B cell (primary cell): Measurements from ENCODE around the gene CCDC57. TPM values are rescaled to one million over a fixed set of nuclear protein-coding genes. Genes with fewer than 3 reads are reported as not detected.
A peak's percentile ranks its signal among the peaks of the same experiment; 100 is the strongest.

ENCODE experiments used
- ATAC-seq: fragments of 200-7000 bp; cut with Tn5 transposase; one replicate; pipeline ENCODE4 v1.10.0; 2021; ENCODE audit warnings: low read depth, mild to moderate bottlenecking, moderate number of reproducible peaks, moderate library complexity
- CTCF ChIA-PET: fragments of 350-600 bp; sonication (Branson Sonifier 250); formaldehyde crosslinking; loops from one replicate; lab custom pipeline; 2021; ENCODE audit warnings: antibody characterized with exemption, inconsistent platforms; lab: Charles Lee
- POLR2A ChIA-PET: fragments of 350-600 bp; sonication (Branson Sonifier 250); formaldehyde crosslinking; loops from one replicate; lab custom pipeline; 2021; ENCODE audit warnings: antibody characterized with exemption; lab: Charles Lee
- DNase-seq: peaks from one replicate; pipeline ENCODE4 v3.0.0; 2013
- H2AFZ ChIP-seq: 2 replicates; pipeline ENCODE4 v1.6.1; 2012; ENCODE audit warnings: mild to moderate bottlenecking, low read depth, low read length; ENCODE audit not compliant: insufficient read depth, poor library complexity, severe bottlenecking
- H3K27ac ChIP-seq, 2 donors: 1 replicate in 1 of 2; 2 replicates in 1 of 2; pipeline ENCODE4 v1.5.1; 2012 to 2013; ENCODE audit warnings: low read length in 2 of 2, mild to moderate bottlenecking in 2 of 2, moderate library complexity in 1 of 2
- H3K27me3 ChIP-seq, 4 experiments: fragments of 200-600 bp in 1 of 4; sonication (generic) in 1 of 4; replicated peaks in 1 of 4; 1 replicate in 2 of 4; 2 replicates in 2 of 4; pipeline versions ENCODE4 v1.6.1 to v1.7.0; 2013 to 2016; ENCODE audit warnings: low read length in 3 of 4, mild to moderate bottlenecking in 2 of 4, mixed read lengths in 1 of 4, moderate library complexity in 1 of 4; ENCODE audit not compliant: insufficient read depth in 4 of 4, control insufficient read depth in 3 of 4; ENCODE audit errors: control extremely low read depth in 1 of 4
- H3K36me3 ChIP-seq, 2 experiments: replicated peaks in 1 of 2; 1 replicate in 1 of 2; 2 replicates in 1 of 2; pipeline versions ENCODE4 v1.6.1 to v1.7.1; 2013; ENCODE audit warnings: low read length in 1 of 2; ENCODE audit not compliant: insufficient read depth in 2 of 2, control insufficient read depth in 1 of 2; ENCODE audit errors: control extremely low read depth in 1 of 2, extremely low read depth in 1 of 2
- H3K4me1 ChIP-seq, 2 donors: fragments of 200-600 bp in 1 of 2; sonication (generic) in 1 of 2; 1 replicate in 1 of 2; 2 replicates in 1 of 2; pipeline versions ENCODE4 v1.5.1 to v1.6.1; 2013 to 2017; ENCODE audit warnings: low read length in 2 of 2; ENCODE audit not compliant: control insufficient read depth in 2 of 2, insufficient read depth in 2 of 2
- H3K4me2 ChIP-seq: replicated peaks from 2 replicates; pipeline ENCODE3; 2012; ENCODE audit warnings: mild to moderate bottlenecking, low read depth, low read length; ENCODE audit not compliant: poor library complexity, severe bottlenecking
- H3K4me3 ChIP-seq, 5 experiments: fragments of 200-600 bp in 1 of 5; sonication (generic) in 1 of 5; 1 replicate in 3 of 5; 2 replicates in 2 of 5; pipeline versions ENCODE4 v1.5.1 to v1.7.0; 2011 to 2016; ENCODE audit warnings: low read length in 4 of 5, mild to moderate bottlenecking in 4 of 5, low read depth in 2 of 5, control low read depth in 1 of 5, moderate library complexity in 1 of 5; ENCODE audit not compliant: insufficient read depth in 1 of 5; ENCODE audit errors: control extremely low read depth in 1 of 5, extremely low read depth in 1 of 5
- H3K79me2 ChIP-seq: fragments of 200-600 bp; sonication (generic); one replicate; pipeline ENCODE4 v1.6.0; 2016; ENCODE audit warnings: low read length; ENCODE audit not compliant: control insufficient read depth, insufficient read depth
- H3K9ac ChIP-seq: fragments of 200-600 bp; sonication (generic); 2 replicates; pipeline ENCODE4 v1.6.1; 2017; ENCODE audit warnings: mild to moderate bottlenecking, low read length, moderate library complexity
- H3K9me3 ChIP-seq, 3 donors: one replicate each; pipeline versions ENCODE4 v1.6.1 to v1.7.1; 2013; ENCODE audit warnings: low read length in 2 of 3; ENCODE audit not compliant: control insufficient read depth in 2 of 3, insufficient read depth in 1 of 3; ENCODE audit errors: control extremely low read depth in 1 of 3
- H4K20me1 ChIP-seq: 2 replicates; pipeline ENCODE4 v1.6.0; 2012; ENCODE audit warnings: mild to moderate bottlenecking, low read length; ENCODE audit not compliant: insufficient read depth, control insufficient read depth, poor library complexity, severe bottlenecking
- H3K27ac Mint-ChIP-seq: one replicate; pipeline ENCODE4 v1.8.0; 2021; ENCODE audit warnings: mixed read lengths
- H3K27me3 Mint-ChIP-seq: one replicate; pipeline ENCODE4 v1.8.0; 2021; ENCODE audit warnings: mixed read lengths
- H3K4me1 Mint-ChIP-seq: one replicate; pipeline ENCODE4 v1.8.0; 2021; ENCODE audit warnings: mixed read lengths
- H3K4me3 Mint-ChIP-seq: one replicate; pipeline ENCODE4 v1.8.0; 2021; ENCODE audit warnings: mixed read lengths
- H3K9me3 Mint-ChIP-seq: one replicate; pipeline ENCODE4 v1.8.0; 2022; ENCODE audit warnings: mixed read lengths; ENCODE audit not compliant: insufficient read depth
- CTCF ChIP-seq: fragments of 200-600 bp; IDR thresholded peaks from one replicate; pipeline ENCODE4 v1.8.0; 2022; ENCODE audit warnings: antibody characterized with exemption, mild to moderate bottlenecking
- EZH2 ChIP-seq: IDR thresholded peaks from 2 replicates; pipeline ENCODE4 v1.6.1; 2012; ENCODE audit warnings: borderline replicate concordance, low read depth, mild to moderate bottlenecking, moderate library complexity, low read length; ENCODE audit not compliant: insufficient read depth, poor library complexity, severe bottlenecking
- WGBS: methylation state at CpG from one replicate; pipeline ENCODE4 v1.1.5; 2013; ENCODE audit warnings: missing lambda C conversion rate; ENCODE audit not compliant: insufficient coverage; 5-methylcytosine and 5-hydroxymethylcytosine counted together
- intact Hi-C: fragments of 100-400 bp; cut with micrococcal nuclease; formaldehyde crosslinking; loops from one replicate; pipeline ENCODE4 v1.10.0; 2022
- polyA plus RNA-seq: library from polyadenylated mRNA; depleted of rRNA; stranded (reverse); fragments of >200 nt; gene quantifications from 2 replicates; pipeline ENCODE4 v1.2.3, GENCODE V29; 2012
- total RNA-seq, 2 donors: library from RNA; stranded (reverse); fragments of 120-200 nt in 1 of 2; gene quantifications; 1 replicate in 1 of 2; 2 replicates in 1 of 2; pipeline versions ENCODE4 v1.2.3 to v1.2.4, GENCODE V29; 2013 to 2022

The CCDC57 gene
- total and polyA plus RNA-seq, 2 donors (not counting 1 experiment from before 2014, with no cell fraction given): 49.7 to 67.2 TPM

GRCh38 chr17:82064433-82065192 is 148.0 kb downstream of the CCDC57 start:
- Histone ChIP-seq H3K36me3 (peaks cover 0 to 20% of the 10 kb centered on the region in 2 experiments), H2AFZ (peak overlapping the region; percentile 100), H3K27me3 (no peaks in the 10 kb centered on the region), H3K27ac (peak overlapping the region in 1 of 2 donors; percentile 73), H4K20me1 (peaks cover 8% of the 10 kb centered on the region), H3K9me3 (no peaks in the 10 kb centered on the region), H3K9ac (peak overlapping the region; percentile 75), H3K4me3 (peak overlapping the region; percentile 18 to 76 (median 64)), H3K4me2 (peak overlapping the region; percentile 85), H3K4me1 (peaks cover 16 to 26% of the 10 kb centered on the region in 2 donors), H3K79me2 (peaks cover 12% of the 10 kb centered on the region)
- TF ChIP-seq CTCF (no peak), EZH2 (no peak)
- Mint-ChIP-seq H3K27me3 (no peaks in the 10 kb centered on the region), H3K4me1 (peaks cover 15% of the 10 kb centered on the region), H3K4me3 (peak overlapping the region; percentile 69), H3K27ac (peak overlapping the region; percentile 53), H3K9me3 (no peaks in the 10 kb centered on the region)
- ChIA-PET CTCF (interaction anchor here (1.1 to 1.3 kb wide), 2 partner anchors 27 to 41 kb away, joined by 3 to 4 read pairs; partner anchors contain the start of gene DCXR), POLR2A (interaction anchor here (0.6 to 1.3 kb wide), 3 partner anchors 11 to 85 kb away, joined by 3 to 4 read pairs (median 4); partner anchors contain the start of gene DCXR)
- WGBS: 55% methylated on average over 36 of the region's 36 CpGs
- intact Hi-C loops: loop anchor here (1.0 kb wide), 1 partner anchor 34 kb away; the partner anchor contains the start of gene FASN
- DNase-seq (no peak), ATAC-seq (no peak)
